Islet of Langerhans (tissue), 1 donor: ENCODE results near the gene RPS18.

Experiments used
- FAIRE-seq: peaks from one replicate; lab custom pipeline; 2011; peaks lifted over from hg19 to GRCh38; lab: Jason Lieb, UNC

RPS18 gene

GRCh38 chr6:33314943-33315792, 43.3 kb downstream of the RPS18 start:
- no peak for FAIRE-seq

GRCh38 chr6:33315793-33316602, 44.1 kb downstream of the RPS18 start:
- no peak for FAIRE-seq

GRCh38 chr6:33316603-33317418, 44.9 kb downstream of the RPS18 start:
- no peak for FAIRE-seq

- FAIRE-seq = no peak
Observed at GRCh38 chr6:33317419-33317668, 45.5 kb downstream of the RPS18 start.

GRCh38 chr6:33317669-33318425, 46.0 kb downstream of the RPS18 start, which contains the start of gene ZBTB22:
ZBTB22 (minus strand) TSS chr6:33317744; CDS start chr6:33316916, 828 bp downstream.
- FAIRE-seq = no peak

- no peak for FAIRE-seq
Observed at GRCh38 chr6:33318426-33319073, 46.7 kb downstream of the RPS18 start.

- FAIRE-seq = no peak
Observed at GRCh38 chr6:33319939-33320314, 48.1 kb downstream of the RPS18 start.

GRCh38 chr6:33320315-33321181, 48.7 kb downstream of the RPS18 start:
- no peak for FAIRE-seq

- FAIRE-seq = no peak
Observed at GRCh38 chr6:33321227-33321626, 49.4 kb downstream of the RPS18 start.

- no peak for FAIRE-seq
Observed at GRCh38 chr6:33323623-33323948, 51.7 kb downstream of the RPS18 start.

- FAIRE-seq = no peak
Observed at GRCh38 chr6:33324125-33324524, 52.2 kb downstream of the RPS18 start.
